Epithelial cell of esophagus (primary cell): ENCODE measurements around the gene TCF7.
A peak's percentile ranks its signal among the peaks of the same experiment; 100 is the strongest.

ENCODE experiments used
- DNase-seq: peaks from one replicate; pipeline ENCODE4 v3.0.0; 2010; ENCODE audit warnings: low read depth
- H3K4me3 ChIP-seq: 2 replicates; pipeline ENCODE4 v1.5.1; 2011; ENCODE audit warnings: mild to moderate bottlenecking, low read length, control low read depth
- CTCF ChIP-seq: IDR thresholded peaks from 2 replicates; pipeline ENCODE4 v1.5.1; 2011; ENCODE audit warnings: low read depth, mild to moderate bottlenecking, low read length, control low read depth, inconsistent platforms; ENCODE audit not compliant: insufficient read depth; ENCODE audit errors: missing control alignments

TCF7 gene

GRCh38 chr5:134075102-134075501, 39.4 kb upstream of the TCF7 start:
- no peak for DNase-seq
- no peak overlapping the region for H3K4me3 ChIP-seq
- no peak for TF ChIP-seq CTCF

DNA sequence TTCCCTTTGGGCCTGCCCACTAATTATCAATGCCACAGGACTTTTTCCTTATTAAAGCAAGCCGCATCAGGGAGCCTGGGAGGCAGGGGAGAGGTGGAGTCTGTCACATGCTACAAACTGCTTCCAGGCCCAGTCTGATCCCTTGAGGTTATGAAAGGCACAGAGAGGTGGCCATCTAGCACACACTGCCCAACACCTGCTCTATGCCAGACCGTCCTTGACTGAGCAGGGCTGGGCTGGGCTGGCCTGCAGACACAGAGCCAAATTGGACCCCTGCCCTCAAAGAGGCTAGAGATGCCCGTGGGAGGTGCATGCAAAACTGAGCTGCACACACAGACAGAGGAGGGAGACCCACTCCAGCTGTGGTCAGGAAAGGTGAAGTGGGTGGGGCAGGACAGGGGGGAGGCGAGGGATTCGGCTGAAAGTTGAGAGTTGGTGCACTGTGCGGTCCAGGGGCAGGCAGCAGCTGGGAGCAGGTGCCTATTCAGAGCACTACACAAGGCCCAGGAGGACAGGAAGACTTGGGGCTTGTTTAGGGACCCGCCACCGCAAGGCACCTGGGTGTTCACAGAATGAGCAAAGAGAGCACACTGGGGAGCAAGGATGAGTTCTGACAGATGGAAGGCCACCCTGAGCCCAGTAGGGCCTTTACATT, 36.4 kb upstream of the TCF7 start:
- TF ChIP-seq CTCF, result no peak

DNA sequence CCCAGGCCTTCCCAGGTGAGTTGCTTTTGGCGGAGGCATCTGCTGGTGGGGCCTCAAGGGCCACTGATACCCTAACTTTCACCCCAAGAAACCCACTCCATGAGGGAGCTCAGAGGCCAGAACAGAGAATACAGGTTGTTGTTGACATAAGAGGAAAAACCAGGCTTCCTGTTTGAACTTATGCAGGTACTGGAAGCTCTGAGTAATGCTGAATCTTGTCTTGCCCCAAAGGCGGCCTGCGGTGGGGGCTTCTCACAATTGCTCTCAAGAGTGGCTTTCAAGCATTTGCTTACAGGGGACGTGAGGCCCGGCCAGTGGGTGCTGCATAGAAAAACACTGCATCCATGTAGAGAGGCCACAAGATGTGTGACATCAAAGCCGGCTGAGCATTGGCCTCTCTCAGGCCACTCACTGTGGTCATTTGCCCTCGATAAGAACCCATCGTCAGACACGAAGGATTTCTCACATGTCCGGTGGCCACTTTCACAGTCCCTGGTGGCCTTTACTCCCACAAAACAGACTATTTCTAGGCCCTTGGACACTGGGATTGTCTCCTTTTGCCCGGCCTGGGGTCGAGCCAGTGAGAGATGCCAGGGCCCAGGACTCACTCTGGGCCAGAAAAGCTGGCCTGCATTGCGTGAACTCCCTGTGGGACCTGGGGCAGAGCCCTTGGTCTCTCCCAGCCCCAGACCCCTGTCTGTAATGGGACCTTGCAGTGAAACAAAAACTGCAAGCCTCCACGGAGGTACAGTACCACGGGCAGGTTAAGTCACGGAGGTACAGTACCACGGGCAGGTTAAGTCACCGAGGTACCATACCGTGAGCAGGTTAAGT, 34.5 kb upstream of the TCF7 start:
- no peak overlapping the region for H3K4me3 ChIP-seq
- TF ChIP-seq CTCF, result no peak
- DNase-seq, result peak; percentile 10

More for the DNA sequence above, 36.4 kb upstream of the TCF7 start:
- DNase-seq, result no peak
- no peak overlapping the region for H3K4me3 ChIP-seq

- TF ChIP-seq CTCF, result no peak
- H3K4me3 ChIP-seq, result no peak overlapping the region
- peak; percentile 26 for DNase-seq
Observed at GRCh38 chr5:134082264-134082992, 32.1 kb upstream of the TCF7 start.

DNA sequence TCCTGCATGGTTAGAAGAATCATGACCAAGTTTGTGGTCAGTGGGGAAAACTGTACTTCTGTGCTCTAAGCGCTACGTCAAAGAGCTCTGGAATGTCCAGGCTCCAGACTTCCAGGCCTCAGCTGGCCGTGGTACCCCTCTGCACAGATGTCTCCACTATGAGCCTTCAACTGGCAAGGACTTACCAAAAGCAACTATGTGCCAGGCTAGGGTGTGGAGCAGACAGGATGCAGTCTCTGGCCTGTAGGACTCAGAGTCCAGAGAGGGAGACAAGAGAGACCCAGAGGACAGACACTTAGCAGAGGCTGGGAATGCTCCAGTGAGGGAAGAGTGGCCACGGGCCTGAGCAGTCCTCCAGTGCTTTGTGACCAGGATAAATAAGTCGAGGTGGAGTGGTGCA, 31.0 kb upstream of the TCF7 start:
- H3K4me3 ChIP-seq, result no peak overlapping the region
- TF ChIP-seq CTCF, result no peak
- no peak for DNase-seq

- H3K4me3 ChIP-seq, result no peak overlapping the region
- DNase-seq, result no peak
- TF ChIP-seq CTCF, result no peak
Observed at GRCh38 chr5:134084022-134084565, 30.4 kb upstream of the TCF7 start.
